Activated naive CD8-positive, alpha-beta T cell treated with anti-CD3 and anti-CD28 coated beads, Interleukin-2, amount 10 ng/mL, durations not matched to agents 7 days and 5 days (primary cell): ENCODE data around the gene FCN3. TPM values are rescaled to one million over a fixed set of nuclear protein-coding genes. Genes with fewer than 3 reads are reported as not detected.

Experiments
- ATAC-seq: fragments of 150-1000 bp; cut with Tn5 transposase; one replicate; pipeline ENCODE4 v1.10.0; 2021; ENCODE audit warnings: low read depth, moderate library complexity
- POLR2A ChIA-PET: fragments of 350-600 bp; sonication (Branson Sonifier 250); formaldehyde crosslinking; loops from one replicate; lab custom pipeline; 2021; ENCODE audit warnings: antibody characterized with exemption; lab: Charles Lee
- DNase-seq: peaks from one replicate; pipeline ENCODE4 v3.0.0; 2021
- H3K27ac Mint-ChIP-seq: one replicate; pipeline ENCODE4 v1.8.0; 2022; ENCODE audit warnings: mild to moderate bottlenecking, mixed read lengths
- H3K27me3 Mint-ChIP-seq: one replicate; pipeline ENCODE4 v1.8.0; 2022; ENCODE audit warnings: mild to moderate bottlenecking, moderate library complexity, mixed read lengths
- H3K36me3 Mint-ChIP-seq: one replicate; pipeline ENCODE4 v1.8.0; 2021; ENCODE audit warnings: mild to moderate bottlenecking, mixed read lengths
- H3K4me1 Mint-ChIP-seq: one replicate; pipeline ENCODE4 v1.8.0; 2021; ENCODE audit warnings: mixed read lengths
- H3K4me3 Mint-ChIP-seq: one replicate; pipeline ENCODE4 v1.8.0; 2022; ENCODE audit warnings: mild to moderate bottlenecking, moderate library complexity, mixed read lengths
- H3K9me3 Mint-ChIP-seq: one replicate; pipeline ENCODE4 v1.8.0; 2021; ENCODE audit warnings: mixed read lengths
- total RNA-seq, 2 experiments: library from RNA; stranded (reverse); gene quantifications; one replicate each; pipeline ENCODE4 v1.2.3, GENCODE V29; 2021

The FCN3 gene
- total RNA-seq, 2 experiments from 2014 or later = not detected

DNA sequence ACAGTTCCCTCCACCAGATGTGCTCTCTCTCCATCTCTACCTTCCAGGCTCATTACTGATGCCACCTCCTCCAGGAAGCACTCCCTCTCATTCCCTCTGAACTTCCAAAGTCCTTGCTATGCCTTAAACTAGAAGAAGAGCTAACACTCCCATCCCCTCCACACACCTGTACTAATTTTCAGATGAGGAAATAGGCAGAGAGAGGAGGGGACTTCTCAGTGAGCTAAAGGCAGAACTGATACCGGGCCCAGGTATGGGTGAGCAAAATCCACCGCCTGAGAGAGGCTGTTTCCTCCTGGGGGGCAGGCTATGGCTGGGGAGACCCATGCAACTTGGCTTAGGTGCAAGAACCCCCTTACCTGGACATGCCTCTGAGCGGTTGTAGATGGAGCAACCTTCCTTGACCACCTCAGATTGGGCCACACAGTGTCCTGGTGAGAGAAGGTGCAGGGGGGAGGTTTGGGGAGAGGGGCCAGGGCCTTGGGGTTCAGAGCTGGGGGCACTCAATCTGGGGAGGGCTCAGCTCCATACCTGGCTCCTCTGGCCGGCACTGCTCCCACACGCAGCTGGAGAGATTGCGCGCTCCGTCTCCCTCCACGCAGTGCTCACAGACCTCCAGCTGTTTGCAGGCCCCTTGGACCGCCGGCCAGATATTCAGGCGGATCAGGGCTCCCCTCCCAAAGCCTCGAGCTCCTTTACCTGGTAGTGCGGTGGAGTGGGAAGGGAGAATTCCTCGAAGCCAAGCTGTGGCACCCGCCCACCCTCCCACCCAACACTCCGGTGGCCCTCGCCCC lies 7.5 kb upstream of the FCN3 start:
- Mint-ChIP-seq H3K9me3 (no peaks in the 10 kb centered on the region), H3K36me3 (no peaks in the 10 kb centered on the region)
- POLR2A ChIA-PET = interaction anchor here (0.7 to 0.8 kb wide), 3 partner anchors 9 to 81 kb away, joined by 3 read pairs; no protein-coding TSS in a partner anchor

DNA sequence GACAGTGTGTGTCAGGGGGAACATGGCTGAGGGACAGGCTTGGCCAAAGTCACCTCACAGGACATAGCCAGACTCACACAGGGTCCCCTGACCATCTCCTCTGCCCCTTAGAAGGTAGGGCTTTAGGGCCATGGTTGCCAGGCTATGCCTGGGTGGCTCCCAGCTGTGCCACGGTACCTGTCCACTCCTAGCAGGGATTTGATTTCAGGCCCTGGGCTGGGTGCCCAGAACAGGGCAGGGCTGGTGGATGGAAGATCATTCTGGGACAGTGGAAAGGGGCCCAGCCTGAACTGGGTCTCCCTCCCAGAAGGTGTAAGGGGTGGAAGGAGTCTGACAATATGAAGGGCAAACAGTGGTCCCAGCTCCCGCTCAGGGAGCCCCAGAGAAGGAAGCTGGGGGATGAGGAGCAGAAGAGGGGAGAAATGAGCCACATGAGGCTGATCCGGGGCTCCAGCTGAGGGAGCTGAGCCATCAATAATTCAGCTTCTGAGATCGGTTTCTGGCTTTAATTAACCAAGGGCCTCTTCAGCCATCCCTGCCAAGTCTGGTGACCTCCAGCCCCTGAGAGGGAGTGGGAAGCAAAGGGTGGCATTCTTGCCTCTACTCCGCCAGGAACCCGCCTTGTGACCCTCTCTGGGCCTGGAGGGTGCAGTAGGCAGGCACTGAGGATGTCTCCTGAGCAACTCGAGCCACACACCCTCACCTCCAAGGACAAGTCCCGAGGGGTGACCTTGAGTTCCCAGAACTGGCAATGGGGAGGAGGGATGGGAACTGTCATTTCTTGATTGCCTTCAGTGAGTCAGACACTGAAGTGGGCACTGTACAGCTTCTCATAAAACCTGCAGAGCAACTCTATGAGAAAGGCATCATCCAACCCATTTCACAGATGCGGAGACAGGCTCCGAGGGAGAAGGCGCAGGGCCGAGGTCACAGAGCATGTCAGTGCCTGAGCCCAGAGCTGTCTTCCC lies 6.4 kb upstream of the FCN3 start:
- POLR2A ChIA-PET = no interaction called here
- H3K27ac Mint-ChIP-seq = no peak overlapping the region

More for the DNA sequence above, 7.5 kb upstream of the FCN3 start:
- ATAC-seq = no peak
- H3K27ac Mint-ChIP-seq = no peak overlapping the region
- no peak for DNase-seq
- H3K27me3 Mint-ChIP-seq = peaks cover 11% of the 10 kb centered on the region
- H3K4me3 Mint-ChIP-seq = no peak overlapping the region
- peaks cover 2% of the 10 kb centered on the region for H3K4me1 Mint-ChIP-seq

DNA sequence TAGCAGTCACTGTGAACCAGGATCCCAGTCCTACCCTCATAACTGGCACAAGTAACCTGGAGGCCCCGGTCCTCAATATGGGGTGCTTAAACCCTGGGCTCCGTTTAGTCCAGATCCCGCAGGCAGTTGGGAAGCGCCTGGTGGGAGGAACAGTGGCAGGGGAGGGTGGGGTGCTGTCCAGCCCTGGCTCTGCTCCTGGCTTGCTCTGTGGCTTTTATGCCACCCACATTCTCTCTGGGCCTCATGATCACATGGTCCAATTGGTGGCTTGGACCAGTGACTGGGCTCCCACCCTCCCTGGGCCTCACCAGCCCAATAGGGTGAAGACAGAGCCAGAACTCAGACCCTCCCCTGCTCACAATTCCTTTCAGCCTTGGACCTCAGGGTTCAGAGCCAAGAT lies 5.6 kb upstream of the FCN3 start:
- POLR2A ChIA-PET = no interaction called here
- ATAC-seq = no peak
- no peak overlapping the region for H3K27ac Mint-ChIP-seq

More for the DNA sequence above, 6.4 kb upstream of the FCN3 start:
- Mint-ChIP-seq H3K27me3 (peaks cover 4% of the 10 kb centered on the region), H3K36me3 (no peaks in the 10 kb centered on the region), H3K9me3 (no peaks in the 10 kb centered on the region), H3K4me3 (no peak overlapping the region), H3K4me1 (peaks cover 2% of the 10 kb centered on the region)
- ATAC-seq (no peak), DNase-seq (no peak)

DNA sequence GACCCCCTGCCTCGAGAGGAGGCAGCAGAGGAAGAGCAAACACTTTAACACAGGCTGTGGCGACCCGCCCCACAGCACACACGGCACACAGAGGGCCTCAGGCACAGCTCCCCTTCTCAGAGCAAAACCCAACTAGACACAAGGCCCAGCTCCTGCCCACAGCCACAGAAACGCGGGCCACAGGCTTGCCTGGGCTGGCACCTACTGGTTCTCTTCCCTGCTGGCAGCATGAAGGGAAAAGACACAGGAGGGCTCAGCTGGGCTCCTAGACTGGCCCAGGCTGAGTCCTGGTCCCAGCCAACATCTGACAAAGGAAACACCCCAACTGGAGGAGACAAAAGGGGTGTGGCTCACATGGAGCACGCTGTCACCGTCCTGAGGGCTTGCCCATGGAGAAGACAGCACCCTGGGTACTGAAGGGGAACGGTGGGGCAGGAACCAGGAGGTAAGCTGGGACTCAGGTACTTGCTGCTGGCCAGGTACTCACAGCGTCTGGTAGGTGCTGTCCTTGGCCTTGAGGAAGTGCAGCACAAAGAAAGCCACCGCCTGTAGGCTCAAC lies 5.0 kb upstream of the FCN3 start:
- no peak for ATAC-seq
- Mint-ChIP-seq H3K36me3 (no peaks in the 10 kb centered on the region), H3K27me3 (peaks cover 2% of the 10 kb centered on the region), H3K27ac (no peak overlapping the region), H3K9me3 (no peaks in the 10 kb centered on the region), H3K4me3 (no peak overlapping the region), H3K4me1 (peaks cover 2% of the 10 kb centered on the region)
- POLR2A ChIA-PET = no interaction called here
- no peak for DNase-seq

More for the DNA sequence above, 5.6 kb upstream of the FCN3 start:
- no peak overlapping the region for H3K4me3 Mint-ChIP-seq
- H3K27me3 Mint-ChIP-seq = peaks cover 2% of the 10 kb centered on the region
- no peak for DNase-seq
- no peaks in the 10 kb centered on the region for H3K36me3 Mint-ChIP-seq
- H3K9me3 Mint-ChIP-seq = no peaks in the 10 kb centered on the region
- peaks cover 2% of the 10 kb centered on the region for H3K4me1 Mint-ChIP-seq

DNA sequence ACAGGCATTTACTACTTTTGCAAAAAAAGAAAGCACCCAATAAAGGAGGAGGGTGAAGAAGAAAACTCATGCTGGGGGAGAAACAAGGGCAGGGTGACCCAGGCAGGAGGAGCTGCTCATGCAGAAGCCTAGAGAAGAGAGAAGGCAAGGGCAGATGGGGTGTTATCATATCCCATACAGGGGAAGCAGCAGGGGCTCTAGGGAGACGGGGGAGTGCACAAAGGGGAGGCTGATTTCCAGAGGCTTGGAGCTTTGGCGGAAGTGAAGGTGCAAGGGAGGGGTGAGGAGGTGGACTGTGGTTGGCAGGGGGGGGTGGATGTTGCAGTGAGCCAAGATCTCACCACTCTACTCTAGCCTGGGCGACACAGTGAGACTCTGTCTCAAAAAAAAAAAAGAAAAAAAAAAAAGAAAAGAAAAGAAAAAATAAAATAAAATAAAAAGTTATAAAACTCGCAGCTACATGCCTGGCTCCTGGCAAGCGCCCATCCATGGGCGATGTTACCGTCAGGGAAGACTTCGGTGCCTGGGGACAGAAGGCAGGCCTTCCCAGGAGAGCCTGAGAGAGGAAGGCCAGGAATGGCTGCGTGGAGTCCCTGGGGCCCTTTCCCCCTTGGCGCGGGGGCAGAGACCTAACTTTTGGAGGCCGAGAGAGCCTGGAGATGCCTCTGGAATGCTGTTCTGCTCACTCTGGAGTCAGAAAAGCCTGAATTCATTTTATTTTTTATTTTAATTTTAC lies 3.3 kb upstream of the FCN3 start:
- DNase-seq (no peak), ATAC-seq (no peak)
- POLR2A ChIA-PET = interaction anchor here (0.7 kb wide), 1 partner anchor 223 kb away, joined by 5 read pairs; the partner anchor contains the start of gene SLC9A1
- Mint-ChIP-seq H3K9me3 (no peaks in the 10 kb centered on the region), H3K36me3 (no peaks in the 10 kb centered on the region), H3K4me3 (no peak overlapping the region), H3K27ac (no peak overlapping the region), H3K27me3 (peaks cover 2% of the 10 kb centered on the region), H3K4me1 (peaks cover 2% of the 10 kb centered on the region)

DNA sequence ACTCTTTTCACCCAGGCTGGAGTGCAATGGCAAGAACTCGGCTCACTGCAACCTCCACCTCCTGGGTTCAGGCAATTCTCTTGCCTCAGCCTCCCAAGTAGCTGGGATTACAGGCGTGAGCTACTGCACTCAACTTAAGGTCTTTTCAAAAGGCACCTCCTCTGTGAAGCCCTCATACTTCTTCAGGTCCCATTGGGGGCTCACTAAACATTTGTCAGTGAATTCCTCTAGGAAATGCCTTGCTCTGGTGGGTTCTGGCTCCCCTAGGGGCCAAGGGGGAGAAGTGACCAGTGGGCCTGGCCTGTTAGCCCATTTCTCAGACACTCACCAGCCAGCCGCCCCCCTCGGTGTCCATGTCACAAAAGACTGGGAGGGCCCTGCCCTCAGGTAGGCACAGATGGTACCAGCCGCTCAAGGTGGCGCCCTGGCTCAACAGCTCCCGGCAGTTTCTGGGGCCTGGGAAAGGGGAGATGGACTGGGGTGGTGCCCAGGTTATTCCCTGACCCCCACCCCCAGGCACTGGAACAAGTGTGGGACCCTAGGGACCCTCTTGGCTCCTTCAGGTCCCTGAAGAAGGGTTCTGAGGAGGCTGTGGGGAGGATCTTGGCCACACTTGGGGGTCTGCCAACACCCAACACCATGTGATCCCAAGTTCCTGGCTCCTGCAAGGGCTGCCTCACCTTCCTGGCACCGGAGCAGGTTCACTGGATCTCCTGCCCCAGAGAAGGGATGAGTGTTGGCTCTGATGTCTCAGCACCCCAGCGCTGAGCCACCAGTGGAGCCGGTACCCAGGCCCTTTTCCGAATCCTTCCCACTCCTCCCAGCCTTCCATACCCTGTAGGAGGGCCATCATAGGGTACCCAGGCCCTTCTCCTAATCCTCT lies 1.6 kb downstream of the FCN3 start:
- ATAC-seq (no peak), DNase-seq (no peak)
- Mint-ChIP-seq H3K27me3 (no peaks in the 10 kb centered on the region), H3K27ac (no peak overlapping the region), H3K4me1 (peaks cover 13% of the 10 kb centered on the region), H3K36me3 (no peaks in the 10 kb centered on the region), H3K4me3 (no peak overlapping the region), H3K9me3 (no peaks in the 10 kb centered on the region)
- POLR2A ChIA-PET = interaction anchor here (0.6 to 1.2 kb wide), 6 partner anchors 11 to 190 kb away, joined by 3 to 5 read pairs (median 3); no protein-coding TSS in a partner anchor

DNA sequence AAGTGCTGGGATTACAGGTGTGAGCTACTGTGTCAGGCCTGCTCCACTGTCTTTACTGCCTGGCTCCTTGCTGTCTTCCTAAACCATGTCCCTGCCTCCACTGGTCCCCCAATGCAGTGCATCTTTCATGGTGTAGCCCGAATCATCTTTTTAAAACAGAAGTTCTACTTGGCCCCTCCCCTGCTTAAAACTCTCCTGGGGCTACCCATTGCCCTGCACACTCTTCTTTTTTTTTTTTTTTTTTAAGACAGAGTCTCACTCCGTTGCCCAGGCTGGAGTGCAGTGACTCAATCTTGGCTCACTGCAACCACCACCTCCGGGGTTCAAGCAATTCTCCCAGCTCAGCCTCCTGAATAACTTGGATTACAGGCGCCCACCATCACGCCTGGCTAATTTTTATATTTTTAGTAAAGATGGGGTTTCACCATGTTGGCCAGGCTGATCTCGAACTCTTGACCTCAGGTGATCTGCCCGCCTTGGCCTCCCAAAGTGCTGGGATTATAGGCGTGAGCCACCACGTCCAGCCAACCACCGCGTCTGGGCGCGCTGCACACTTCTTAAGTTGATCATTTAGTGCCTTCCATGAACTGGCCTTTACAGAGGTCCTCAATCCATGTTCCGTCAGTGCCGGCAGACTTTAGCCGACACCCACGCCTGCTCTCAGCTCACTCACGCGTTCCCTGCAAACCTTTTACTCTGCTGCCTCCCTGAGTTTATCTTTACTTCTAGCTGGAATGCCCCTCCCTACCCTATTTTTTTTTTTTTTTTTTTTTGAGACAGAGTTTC lies 2.4 kb downstream of the FCN3 start:
- POLR2A ChIA-PET = interaction anchor here (0.5 to 1.2 kb wide), 7 partner anchors 12 to 311 kb away, joined by 3 to 5 read pairs (median 3); no protein-coding TSS in a partner anchor
- ATAC-seq (no peak), DNase-seq (no peak)
- H3K36me3 Mint-ChIP-seq = no peaks in the 10 kb centered on the region
- no peaks in the 10 kb centered on the region for H3K9me3 Mint-ChIP-seq
- no peak overlapping the region for H3K4me3 Mint-ChIP-seq
- peaks cover 18% of the 10 kb centered on the region for H3K4me1 Mint-ChIP-seq
- no peaks in the 10 kb centered on the region for H3K27me3 Mint-ChIP-seq
- no peak overlapping the region for H3K27ac Mint-ChIP-seq

DNA sequence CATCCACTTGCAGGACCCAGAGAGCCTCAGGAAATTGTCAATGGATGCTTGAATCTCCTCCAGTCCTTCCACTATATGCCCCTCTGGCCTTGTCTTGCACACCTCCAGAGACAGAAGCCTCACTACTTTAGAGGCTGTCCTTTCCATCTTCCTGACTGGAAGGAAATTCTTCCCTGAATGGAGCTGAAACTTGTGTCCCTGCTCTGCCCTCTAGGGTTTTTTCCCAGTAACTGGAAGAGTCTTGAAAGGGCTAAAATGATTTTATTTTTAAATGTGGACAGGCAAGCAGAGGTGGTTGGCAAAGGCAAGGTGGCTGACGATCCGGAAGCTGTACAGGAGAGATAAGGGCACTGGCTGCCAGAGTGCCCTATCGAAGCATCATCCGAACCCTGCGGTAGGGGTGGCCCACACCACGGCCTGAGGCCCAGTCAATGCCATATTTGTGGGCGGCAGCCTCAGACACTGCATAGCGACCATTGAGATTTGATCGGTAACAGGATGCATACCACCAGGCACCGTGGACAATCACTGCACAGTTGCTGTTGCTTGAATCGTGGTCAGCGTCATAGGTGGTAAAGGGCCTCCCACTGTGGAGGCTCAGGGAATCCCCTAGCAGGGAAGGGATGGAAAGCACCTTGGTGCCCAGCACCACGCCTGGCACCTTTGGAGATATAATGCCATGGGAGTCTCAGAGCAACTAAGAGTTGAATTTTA lies 5.6 kb downstream of the FCN3 start:
- POLR2A ChIA-PET = interaction anchor here (0.5 kb wide), 1 partner anchor 135 kb away, joined by 3 read pairs; no protein-coding TSS in a partner anchor
- H3K9me3 Mint-ChIP-seq = no peaks in the 10 kb centered on the region
- no peaks in the 10 kb centered on the region for H3K27me3 Mint-ChIP-seq
- peaks cover 30% of the 10 kb centered on the region for H3K4me1 Mint-ChIP-seq
- no peak overlapping the region for H3K27ac Mint-ChIP-seq
- H3K4me3 Mint-ChIP-seq = no peak overlapping the region
- H3K36me3 Mint-ChIP-seq = no peaks in the 10 kb centered on the region
- ATAC-seq = no peak
- no peak for DNase-seq

DNA sequence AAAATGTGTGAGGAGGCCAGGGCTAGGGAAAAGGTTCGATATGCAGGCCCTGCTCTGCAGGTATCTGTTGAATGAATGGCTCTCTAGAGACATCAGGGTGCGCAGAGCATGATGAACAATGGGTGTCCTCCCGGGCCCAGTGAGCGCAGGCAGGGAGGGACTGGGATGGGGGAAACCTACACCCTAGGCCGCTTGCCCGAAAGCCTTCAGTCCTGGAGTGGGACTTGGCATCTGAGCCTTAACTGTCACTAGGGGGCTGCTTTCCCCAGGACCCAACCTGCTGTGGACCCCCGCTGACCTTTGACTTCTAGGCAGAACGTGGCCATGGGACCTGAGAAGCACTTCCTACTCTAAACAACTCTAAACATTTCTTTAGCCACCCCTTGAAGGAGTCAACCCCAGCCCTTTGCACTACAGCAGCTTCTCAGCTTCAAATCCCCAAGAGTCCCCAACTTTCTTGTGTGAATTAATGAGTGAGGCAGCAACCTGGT lies 7.4 kb downstream of the FCN3 start:
- no peaks in the 10 kb centered on the region for H3K9me3 Mint-ChIP-seq
- H3K4me3 Mint-ChIP-seq = peak overlapping the region; percentile 65
- H3K27ac Mint-ChIP-seq = peak overlapping the region; percentile 50
- no peak for DNase-seq
- no peaks in the 10 kb centered on the region for H3K36me3 Mint-ChIP-seq
- no peak for ATAC-seq
- no peaks in the 10 kb centered on the region for H3K27me3 Mint-ChIP-seq
- H3K4me1 Mint-ChIP-seq = peaks cover 34% of the 10 kb centered on the region
- POLR2A ChIA-PET = interaction anchor here (0.5 to 2.8 kb wide), 5 partner anchors 10 to 321 kb away, joined by 3 to 15 read pairs (median 5); partner anchors contain the start of gene SYTL1

DNA sequence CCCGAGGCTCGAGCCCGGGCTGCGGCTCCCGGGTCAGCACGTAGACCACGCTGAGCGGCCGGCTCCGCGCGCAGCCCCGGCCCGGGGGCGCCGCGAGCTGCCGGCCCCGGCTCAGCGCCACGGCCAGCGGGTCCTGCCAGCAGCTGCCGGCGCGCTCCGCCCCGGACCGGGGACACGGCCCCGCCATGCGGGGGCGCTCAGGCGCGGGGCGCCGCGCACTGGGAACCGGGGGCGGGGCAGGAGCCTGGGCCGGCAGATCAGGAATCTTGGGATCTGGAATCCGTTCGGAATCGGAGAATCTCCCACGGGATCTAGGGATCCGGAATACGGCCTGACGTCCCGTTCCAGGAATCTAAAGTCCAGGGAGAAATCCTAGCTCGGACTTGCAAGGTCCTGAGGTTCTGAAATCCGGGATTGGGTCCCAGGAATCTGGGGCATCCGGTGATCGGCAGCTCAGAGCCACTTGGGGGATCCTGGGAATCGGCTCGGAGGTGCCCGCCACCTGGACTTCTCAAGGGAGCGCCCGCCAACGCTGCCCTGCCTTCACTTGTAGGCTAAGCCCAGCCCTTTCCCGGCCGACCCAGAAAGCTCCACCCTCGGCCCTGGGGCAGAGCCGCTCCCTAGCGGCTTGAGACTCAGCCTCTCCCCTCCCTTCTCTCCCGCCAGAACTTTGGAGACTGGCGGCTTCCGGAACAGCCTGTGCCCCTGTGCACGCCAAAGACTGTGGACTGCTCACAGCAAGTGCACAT lies 8.0 kb downstream of the FCN3 start, which contains the start of gene MAP3K6:
TSS of gene MAP3K6 (minus strand) at position 551 of the 749 bp plus-strand sequence. CDS start at position 187, 364 bp downstream.
- POLR2A ChIA-PET = interaction anchor here (0.5 to 2.8 kb wide), 8 partner anchors 9 to 479 kb away, joined by 3 to 15 read pairs (median 4); partner anchors contain the start of gene SYTL1
- ATAC-seq (peak; percentile 55), DNase-seq (peak; percentile 77)
- Mint-ChIP-seq H3K36me3 (no peaks in the 10 kb centered on the region), H3K27me3 (no peaks in the 10 kb centered on the region), H3K4me3 (peak within 1 kb of the TSS; percentile 86), H3K27ac (peak within 1 kb of the TSS; percentile 84), H3K9me3 (no peaks in the 10 kb centered on the region), H3K4me1 (peaks cover 34% of the 10 kb centered on the region)
